H9 (cell line): ENCODE data around the gene RGS3. TPM values are rescaled to one million over a fixed set of nuclear protein-coding genes. Genes with fewer than 3 reads are reported as not detected.

Experiments
- DNase-seq: peaks from one replicate; pipeline ENCODE4 v3.0.0-alpha.2; 2017
- H2AFZ ChIP-seq: one replicate; pipeline ENCODE4 v1.6.1; 2013; ENCODE audit warnings: mild to moderate bottlenecking, low read length, control low read depth, moderate library complexity
- H2AK5ac ChIP-seq: 2 replicates; pipeline ENCODE4 v1.6.1; 2013; ENCODE audit warnings: low read length, control low read depth, mixed read lengths; ENCODE audit not compliant: insufficient read length
- H2BK120ac ChIP-seq: one replicate; pipeline ENCODE4 v1.6.1; 2013; ENCODE audit warnings: low read depth, mild to moderate bottlenecking, low read length, control low read depth, inconsistent platforms; ENCODE audit not compliant: poor library complexity, severe bottlenecking
- H2BK12ac ChIP-seq: 2 replicates; pipeline ENCODE4 v1.6.1; 2013; ENCODE audit warnings: low read length, control low read depth, mixed read lengths, low read depth; ENCODE audit not compliant: insufficient read length
- H2BK15ac ChIP-seq: 2 replicates; pipeline ENCODE4 v1.6.1; 2013; ENCODE audit warnings: low read depth, low read length, control low read depth
- H2BK20ac ChIP-seq: one replicate; pipeline ENCODE4 v1.6.1; 2013; ENCODE audit warnings: low read depth, mild to moderate bottlenecking, low read length, control low read depth, inconsistent platforms; ENCODE audit not compliant: poor library complexity, severe bottlenecking
- H2BK5ac ChIP-seq: 2 replicates; pipeline ENCODE4 v1.6.1; 2013; ENCODE audit warnings: low read length, control low read depth, mixed read lengths; ENCODE audit not compliant: insufficient read length
- H3K14ac ChIP-seq: 2 replicates; pipeline ENCODE4 v1.6.1; 2013; ENCODE audit warnings: low read length, control low read depth; ENCODE audit not compliant: insufficient read depth
- H3K18ac ChIP-seq: 2 replicates; pipeline ENCODE4 v1.6.1; 2013; ENCODE audit warnings: low read depth, mild to moderate bottlenecking, mixed read lengths, low read length, control low read depth; ENCODE audit not compliant: insufficient read length
- H3K23ac ChIP-seq: 2 replicates; pipeline ENCODE4 v1.6.1; 2013; ENCODE audit warnings: low read length, control low read depth, mixed read lengths, low read depth; ENCODE audit not compliant: insufficient read length
- H3K23me2 ChIP-seq: 2 replicates; pipeline ENCODE4 v1.6.1; 2013; ENCODE audit warnings: low read depth, mild to moderate bottlenecking, mixed read lengths, low read length, control low read depth; ENCODE audit not compliant: insufficient read length, poor library complexity, severe bottlenecking
- H3K27ac ChIP-seq: 2 replicates; pipeline ENCODE4 v1.5.1; 2013; ENCODE audit warnings: low read length, control low read depth, mixed read lengths, low read depth; ENCODE audit not compliant: insufficient read length
- H3K27me3 ChIP-seq: 2 replicates; pipeline ENCODE4 v1.6.1; 2013; ENCODE audit warnings: low read length, control low read depth, inconsistent platforms; ENCODE audit not compliant: insufficient read depth
- H3K4ac ChIP-seq: 2 replicates; pipeline ENCODE4 v1.6.1; 2013; ENCODE audit warnings: low read depth, mild to moderate bottlenecking, control low read depth, inconsistent platforms, low read length, moderate library complexity
- H3K4me1 ChIP-seq: 2 replicates; pipeline ENCODE4 v1.6.1; 2013; ENCODE audit warnings: low read length, control low read depth, inconsistent platforms; ENCODE audit not compliant: insufficient read depth
- H3K4me2 ChIP-seq: 2 replicates; pipeline ENCODE4 v1.6.1; 2013; ENCODE audit warnings: low read length, control low read depth, mixed read lengths; ENCODE audit not compliant: insufficient read length, insufficient read depth
- H3K56ac ChIP-seq: 2 replicates; pipeline ENCODE4 v1.6.1; 2013; ENCODE audit warnings: low read depth, mild to moderate bottlenecking, mixed read lengths, low read length, control low read depth; ENCODE audit not compliant: insufficient read length
- H3K79me1 ChIP-seq: 2 replicates; pipeline ENCODE4 v1.6.1; 2013; ENCODE audit warnings: low read depth, mild to moderate bottlenecking, moderate library complexity, low read length, control low read depth, inconsistent platforms; ENCODE audit not compliant: insufficient read depth, poor library complexity, severe bottlenecking
- H3K79me2 ChIP-seq: 2 replicates; pipeline ENCODE4 v1.6.1; 2013; ENCODE audit warnings: low read length, control low read depth, inconsistent platforms; ENCODE audit not compliant: insufficient read depth
- H3K9ac ChIP-seq: 2 replicates; pipeline ENCODE4 v1.6.1; 2013; ENCODE audit warnings: low read length, control low read depth, mixed read lengths; ENCODE audit not compliant: insufficient read length; ENCODE audit errors: extremely low read depth
- H3K9me3 ChIP-seq: one replicate; pipeline ENCODE4 v1.6.1; 2013; ENCODE audit warnings: low read depth, low read length, inconsistent platforms; ENCODE audit not compliant: control insufficient read depth
- H3T11ph ChIP-seq: one replicate; pipeline ENCODE4 v1.6.1; 2013; ENCODE audit warnings: mild to moderate bottlenecking, low read length, control low read depth, inconsistent platforms
- H4K20me1 ChIP-seq: one replicate; pipeline ENCODE4 v1.6.1; 2013; ENCODE audit not compliant: control insufficient read depth, insufficient read length, insufficient read depth
- H4K5ac ChIP-seq: 2 replicates; pipeline ENCODE4 v1.6.1; 2013; ENCODE audit warnings: low read depth, mild to moderate bottlenecking, mixed read lengths, low read length, control low read depth; ENCODE audit not compliant: insufficient read length
- H4K8ac ChIP-seq: replicated peaks from 2 replicates; pipeline ENCODE4 v1.6.1; 2013; ENCODE audit warnings: low read length, control low read depth, mixed read lengths, low read depth; ENCODE audit not compliant: insufficient read length
- H4K91ac ChIP-seq: 2 replicates; pipeline ENCODE4 v1.6.1; 2013; ENCODE audit warnings: low read depth, mild to moderate bottlenecking, moderate library complexity, mixed read lengths, low read length, control low read depth; ENCODE audit not compliant: insufficient read length
- H3K27ac Mint-ChIP-seq, 3 experiments: 2 replicates in 2 of 3; 3 replicates in 1 of 3; pipeline ENCODE4 v1.8.0; 2020 to 2021; ENCODE audit warnings: mixed read lengths in 3 of 3, mild to moderate bottlenecking in 1 of 3, moderate library complexity in 1 of 3
- H3K27me3 Mint-ChIP-seq: 2 replicates; pipeline ENCODE4 v1.8.0; 2021; ENCODE audit warnings: low read depth, mild to moderate bottlenecking, moderate library complexity, mixed read lengths
- H3K36me3 Mint-ChIP-seq, 3 experiments: 2 replicates in 2 of 3; 3 replicates in 1 of 3; pipeline ENCODE4 v1.8.0; 2020 to 2021; ENCODE audit warnings: low read depth in 3 of 3, mixed read lengths in 3 of 3; ENCODE audit not compliant: insufficient read depth in 1 of 3
- H3K4me1 Mint-ChIP-seq, 2 experiments: 2 replicates each; pipeline ENCODE4 v1.8.0; 2020; ENCODE audit warnings: mixed read lengths in 2 of 2
- H3K4me3 Mint-ChIP-seq, 2 experiments: 2 replicates in 1 of 2; 3 replicates in 1 of 2; pipeline ENCODE4 v1.8.0; 2020 to 2021; ENCODE audit warnings: mild to moderate bottlenecking in 2 of 2, mixed read lengths in 2 of 2, moderate library complexity in 1 of 2
- H3K9me3 Mint-ChIP-seq, 2 experiments: 2 replicates in 1 of 2; 3 replicates in 1 of 2; pipeline ENCODE4 v1.8.0; 2020; ENCODE audit warnings: mild to moderate bottlenecking in 2 of 2, mixed read lengths in 2 of 2, moderate library complexity in 1 of 2
- WGBS: extraction: QIAGEN DNeasy Blood & Tissue Kit; methylation state at CpG from one replicate; pipeline ENCODE4 v1.1.7; 2013; ENCODE audit warnings: missing lambda C conversion rate, low lambda C conversion rate, mixed read lengths; ENCODE audit not compliant: insufficient read length; ENCODE audit errors: extremely low coverage; 5-methylcytosine and 5-hydroxymethylcytosine counted together
- total RNA-seq: library from RNA; stranded (reverse); gene quantifications from 2 replicates; pipeline ENCODE4 v1.2.1, GENCODE V29; 2021
- TF ChIP-seq, protein P1 (sequence below): fragments of 200-600 bp; sonication (generic); conservative IDR thresholded peaks from 3 replicates; pipeline ENCODE4 v1.8.0; 2021; ENCODE audit warnings: antibody characterized with exemption, mild to moderate bottlenecking

The RGS3 gene
- total RNA-seq, 1 experiment from 2014 or later: 13.9 TPM

DNA sequence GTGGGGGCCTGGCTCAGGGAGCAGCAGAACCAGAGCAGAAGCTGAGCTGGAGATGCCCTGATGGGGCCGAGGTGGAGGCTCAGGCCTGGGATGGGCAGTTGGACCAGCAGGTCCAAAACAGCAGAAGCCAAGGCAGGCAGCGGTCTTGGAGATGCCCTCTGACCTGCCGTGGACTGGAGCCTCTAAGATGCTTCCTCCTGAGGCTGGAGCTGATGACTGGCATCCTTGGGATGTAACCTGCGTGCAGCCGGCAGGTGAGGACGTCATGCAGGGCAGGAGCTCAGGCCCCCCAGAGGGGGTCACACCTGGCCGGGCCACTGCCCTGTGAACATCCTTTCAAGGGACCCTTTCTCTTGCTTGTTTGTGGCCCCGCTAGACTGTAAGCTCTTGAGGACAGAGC is 162.0 kb downstream of the RGS3 start:
- Histone ChIP-seq H4K8ac (no peak overlapping the region), H3K18ac (no peak overlapping the region), H3K9ac (no peak overlapping the region), H3K79me1 (no peaks in the 10 kb centered on the region), H3K4me1 (peaks cover 17% of the 10 kb centered on the region; the same call in 1 of the 2 replicates), H3K4ac (no peak overlapping the region), H2BK15ac (no peak overlapping the region), H2BK120ac (no peak overlapping the region), H2BK20ac (no peak overlapping the region), H3K23me2 (no peaks in the 10 kb centered on the region), H3K14ac (no peak overlapping the region), H2AK5ac (no peak overlapping the region), H3K9me3 (no peaks in the 10 kb centered on the region), H4K20me1 (peaks cover 3% of the 10 kb centered on the region), H2AFZ (no peak overlapping the region), H3K4me2 (no peak overlapping the region), H4K5ac (no peak overlapping the region), H3K23ac (no peak overlapping the region), H4K91ac (no peak overlapping the region), H2BK5ac (no peak overlapping the region), H3T11ph (no peak overlapping the region), H3K27ac (no peak overlapping the region), H3K27me3 (no peaks in the 10 kb centered on the region), H2BK12ac (no peak overlapping the region), H3K79me2 (no peaks in the 10 kb centered on the region), H3K56ac (no peak overlapping the region)
- H3K4me3 Mint-ChIP-seq: no peak overlapping the region
- peaks cover 47 to 51% of the 10 kb centered on the region in 2 experiments for H3K4me1 Mint-ChIP-seq
- TF ChIP-seq, protein P1, sequence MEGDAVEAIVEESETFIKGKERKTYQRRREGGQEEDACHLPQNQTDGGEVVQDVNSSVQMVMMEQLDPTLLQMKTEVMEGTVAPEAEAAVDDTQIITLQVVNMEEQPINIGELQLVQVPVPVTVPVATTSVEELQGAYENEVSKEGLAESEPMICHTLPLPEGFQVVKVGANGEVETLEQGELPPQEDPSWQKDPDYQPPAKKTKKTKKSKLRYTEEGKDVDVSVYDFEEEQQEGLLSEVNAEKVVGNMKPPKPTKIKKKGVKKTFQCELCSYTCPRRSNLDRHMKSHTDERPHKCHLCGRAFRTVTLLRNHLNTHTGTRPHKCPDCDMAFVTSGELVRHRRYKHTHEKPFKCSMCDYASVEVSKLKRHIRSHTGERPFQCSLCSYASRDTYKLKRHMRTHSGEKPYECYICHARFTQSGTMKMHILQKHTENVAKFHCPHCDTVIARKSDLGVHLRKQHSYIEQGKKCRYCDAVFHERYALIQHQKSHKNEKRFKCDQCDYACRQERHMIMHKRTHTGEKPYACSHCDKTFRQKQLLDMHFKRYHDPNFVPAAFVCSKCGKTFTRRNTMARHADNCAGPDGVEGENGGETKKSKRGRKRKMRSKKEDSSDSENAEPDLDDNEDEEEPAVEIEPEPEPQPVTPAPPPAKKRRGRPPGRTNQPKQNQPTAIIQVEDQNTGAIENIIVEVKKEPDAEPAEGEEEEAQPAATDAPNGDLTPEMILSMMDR: no peak
- H3K36me3 Mint-ChIP-seq: no peaks in the 10 kb centered on the region
- no peak overlapping the region; a peak in 1 of 7 replicates for H3K27ac Mint-ChIP-seq
- WGBS: no CpG with 5 or more reads among the region's 8 CpGs
- peaks cover 4% of the 10 kb centered on the region; the same call in 1 of the 2 replicates for H3K27me3 Mint-ChIP-seq
- H3K9me3 Mint-ChIP-seq: no peaks in the 10 kb centered on the region
- peak; percentile 25 for DNase-seq
